Activated CD4-positive, CD25-positive, alpha-beta regulatory T cell treated with anti-CD3 and anti-CD28 coated beads, Interleukin-2, amount 50 U/mL, for 72 hours (primary cell): Measurements from ENCODE around the gene PSMD9.
"Not testable (repeated sequence)": the region's sequence is repeated elsewhere in the genome, so short reads cannot be mapped to it uniquely, and the experiment has no call there.

Experiments
- DNase-seq: peaks from one replicate; pipeline ENCODE4 v3.0.0; 2021

PSMD9 gene

GRCh38 chr12:121874071-121874470 lies 14.5 kb upstream of the PSMD9 start:
- no peak for DNase-seq

GRCh38 chr12:121875582-121875981 lies 13.0 kb upstream of the PSMD9 start:
- no peak for DNase-seq

- DNase-seq = not testable (repeated sequence)
Observed at GRCh38 chr12:121876080-121876447, 12.5 kb upstream of the PSMD9 start.

GRCh38 chr12:121883315-121883660 lies 5.3 kb upstream of the PSMD9 start:
- no peak for DNase-seq

GRCh38 chr12:121885129-121885528 lies 3.5 kb upstream of the PSMD9 start:
- DNase-seq = not testable (repeated sequence)

GRCh38 chr12:121888083-121888477 lies 510 bp upstream of the PSMD9 start:
- no peak for DNase-seq

- no peak for DNase-seq
Observed at GRCh38 chr12:121889274-121889624, 659 bp downstream of the PSMD9 start.

GRCh38 chr12:121889661-121890060 lies 1.1 kb downstream of the PSMD9 start:
- DNase-seq = not testable (repeated sequence)

- no peak for DNase-seq
Observed at GRCh38 chr12:121892673-121893561, 4.3 kb downstream of the PSMD9 start.

GRCh38 chr12:121893961-121894460 lies 5.4 kb downstream of the PSMD9 start:
- no peak for DNase-seq

GRCh38 chr12:121894633-121895032 lies 6.0 kb downstream of the PSMD9 start:
- DNase-seq = no peak

- no peak for DNase-seq
Observed at GRCh38 chr12:121898287-121898686, 9.7 kb downstream of the PSMD9 start.

GRCh38 chr12:121899590-121899989 lies 11.0 kb downstream of the PSMD9 start:
- DNase-seq = no peak

GRCh38 chr12:121903202-121903601 lies 14.6 kb downstream of the PSMD9 start:
- no peak for DNase-seq

- no peak for DNase-seq
Observed at GRCh38 chr12:121905746-121906145, 17.2 kb downstream of the PSMD9 start.

- DNase-seq = no peak
Observed at GRCh38 chr12:121908702-121909101, 20.1 kb downstream of the PSMD9 start.

GRCh38 chr12:121911824-121912585 lies 23.4 kb downstream of the PSMD9 start:
- DNase-seq = no peak

- DNase-seq = no peak
Observed at GRCh38 chr12:121915841-121916321, 27.3 kb downstream of the PSMD9 start.

- DNase-seq = no peak
Observed at GRCh38 chr12:121916719-121917118, 28.1 kb downstream of the PSMD9 start.

GRCh38 chr12:121917950-121918678 lies 29.5 kb downstream of the PSMD9 start, which contains the start of gene CFAP251:
Gene CFAP251 (plus strand): TSS chr12:121918592. CDS start chr12:121921306, 2,714 bp downstream.
- peak; percentile 94 for DNase-seq

GRCh38 chr12:121918679-121919038 lies 30.1 kb downstream of the PSMD9 start:
- DNase-seq = no peak

GRCh38 chr12:121921066-121921465 lies 32.5 kb downstream of the PSMD9 start:
- DNase-seq = no peak

GRCh38 chr12:121925358-121925695 lies 36.7 kb downstream of the PSMD9 start:
- no peak for DNase-seq
